Putamen (tissue), 1 donor: ENCODE data around the gene MIGA1.
"Not testable (repeated sequence)": the region's sequence is repeated elsewhere in the genome, so short reads cannot be mapped to it uniquely, and the experiment has no call there.

ENCODE experiments used
- DNase-seq: peaks from one replicate; pipeline ENCODE4 v3.0.0-alpha.2; 2016; ENCODE audit warnings: low spot score

The MIGA1 gene

GRCh38 chr1:77779529-77780281 is at the start of gene MIGA1:
TSS of gene MIGA1 (plus strand) at chr1:77779649. CDS start at chr1:77783253, 3,604 bp downstream.
- peak; percentile 95 for DNase-seq

GRCh38 chr1:77732090-77732489 is 47.4 kb upstream of the MIGA1 start:
- no peak for DNase-seq

GRCh38 chr1:77739235-77739634 is 40.2 kb upstream of the MIGA1 start:
- DNase-seq: no peak

- no peak for DNase-seq
Observed at GRCh38 chr1:77741316-77741715, 38.1 kb upstream of the MIGA1 start.

- no peak for DNase-seq
Observed at GRCh38 chr1:77742011-77742555, 37.4 kb upstream of the MIGA1 start.

GRCh38 chr1:77744576-77744975 is 34.9 kb upstream of the MIGA1 start:
- DNase-seq: no peak

- not testable (repeated sequence) for DNase-seq
Observed at GRCh38 chr1:77749489-77749888, 30.0 kb upstream of the MIGA1 start.

GRCh38 chr1:77756052-77756754 is 23.2 kb upstream of the MIGA1 start:
- DNase-seq: no peak

- no peak for DNase-seq
Observed at GRCh38 chr1:77757066-77757584, 22.3 kb upstream of the MIGA1 start.

GRCh38 chr1:77757603-77758002 is 21.8 kb upstream of the MIGA1 start:
- DNase-seq: no peak

- DNase-seq: peak; percentile 85
Observed at GRCh38 chr1:77759071-77760028, 20.1 kb upstream of the MIGA1 start, which contains the start of gene USP33. TSS of gene USP33 (minus strand) at chr1:77759852. CDS start at chr1:77741697, 18,155 bp downstream.

- DNase-seq: no peak
Observed at GRCh38 chr1:77762072-77762476, 17.4 kb upstream of the MIGA1 start.

- DNase-seq: no peak
Observed at GRCh38 chr1:77768006-77768405, 11.4 kb upstream of the MIGA1 start.

GRCh38 chr1:77776007-77776700 is 3.3 kb upstream of the MIGA1 start:
- DNase-seq: no peak

- no peak for DNase-seq
Observed at GRCh38 chr1:77781683-77782082, 2.2 kb downstream of the MIGA1 start.

GRCh38 chr1:77783141-77783540 is 3.7 kb downstream of the MIGA1 start:
- DNase-seq: no peak

- DNase-seq: not testable (repeated sequence)
Observed at GRCh38 chr1:77786093-77786741, 6.8 kb downstream of the MIGA1 start.

- no peak for DNase-seq
Observed at GRCh38 chr1:77794550-77794949, 15.1 kb downstream of the MIGA1 start.

- peak; percentile 87 for DNase-seq
Observed at GRCh38 chr1:77796695-77797405, 17.4 kb downstream of the MIGA1 start.

- no peak for DNase-seq
Observed at GRCh38 chr1:77797991-77798390, 18.5 kb downstream of the MIGA1 start.
